DMS 273 treated with DMSO at 0.1 percent for 48 hours (cell line): ENCODE results near the gene NRN1.
"Not testable (repeated sequence)": the region's sequence is repeated elsewhere in the genome, so short reads cannot be mapped to it uniquely, and the experiment has no call there.

Source experiments
- DNase-seq: peaks from one replicate; lab custom pipeline; 2025; lab: John Stamatoyannopoulos, UW

The NRN1 gene

GRCh38 chr6:5981126-5982026, 25.3 kb downstream of the NRN1 start:
- DNase-seq = no peak

DNA sequence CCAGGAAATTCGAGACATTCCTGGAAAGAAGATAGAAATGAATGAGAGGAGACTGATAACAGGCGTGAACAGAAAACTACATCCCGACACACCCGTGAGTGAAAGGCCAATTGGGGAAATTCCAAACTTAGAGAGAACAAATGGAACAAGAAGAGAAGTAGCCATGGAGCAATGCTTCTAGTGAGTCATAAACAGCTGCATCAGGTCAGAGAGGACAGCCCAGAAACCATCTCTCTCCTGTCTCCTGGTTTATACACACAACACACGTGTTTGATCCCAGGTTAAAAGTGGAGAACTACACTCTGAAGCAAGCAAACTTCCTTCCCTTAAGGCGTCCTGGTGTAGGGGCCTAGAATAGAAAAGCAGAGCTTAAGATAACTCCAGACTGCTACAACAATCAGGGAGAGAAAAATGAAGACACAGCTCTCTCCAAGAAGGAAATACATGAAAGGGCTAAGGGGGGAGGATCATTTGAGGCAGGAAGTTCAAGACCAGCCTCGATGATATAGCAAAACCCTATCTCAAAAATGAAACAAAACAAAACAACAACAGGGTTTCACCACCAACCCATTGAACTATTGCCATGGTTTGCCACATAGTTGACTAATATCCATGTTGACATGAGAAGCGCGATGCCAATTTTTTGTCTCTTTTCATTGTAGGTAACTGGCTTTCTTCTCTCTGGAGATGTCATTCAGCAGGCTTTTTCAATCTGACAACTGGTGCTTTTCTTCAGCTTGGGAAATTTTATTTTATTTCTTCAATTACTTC, 26.9 kb downstream of the NRN1 start:
- DNase-seq = no peak

- DNase-seq = no peak
These were observed 29.9 kb downstream of the NRN1 start for GRCh38 chr6:5976811-5977210.

GRCh38 chr6:5968817-5969734, 37.6 kb downstream of the NRN1 start:
- DNase-seq = no peak

GRCh38 chr6:5968036-5968435, 38.7 kb downstream of the NRN1 start:
- not testable (repeated sequence) for DNase-seq

- DNase-seq = no peak
These were observed 39.1 kb downstream of the NRN1 start for GRCh38 chr6:5967594-5967993.

DNA sequence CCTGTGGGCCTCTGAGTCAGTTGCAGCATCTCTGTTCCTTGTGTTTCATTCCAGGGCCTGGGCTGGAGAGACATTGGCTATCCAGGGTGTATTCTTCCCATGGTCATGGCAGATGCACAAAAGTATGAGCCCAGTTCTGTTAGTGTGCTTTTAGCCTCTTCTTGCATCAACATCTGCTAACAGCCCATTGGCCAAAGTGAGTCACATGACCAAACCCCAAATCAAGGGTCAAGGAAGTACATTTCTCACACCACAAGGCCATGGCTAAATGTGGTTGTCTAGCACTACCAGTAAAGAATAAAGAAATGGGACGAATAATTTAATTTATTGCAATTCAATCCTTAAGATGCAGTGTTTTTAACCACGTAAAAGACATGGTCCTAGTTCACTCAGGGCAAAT, 43.9 kb downstream of the NRN1 start:
- DNase-seq = no peak

- DNase-seq = no peak
These were observed 44.9 kb downstream of the NRN1 start for GRCh38 chr6:5961836-5962235.

GRCh38 chr6:5960456-5960855, 46.3 kb downstream of the NRN1 start:
- DNase-seq = no peak

DNA sequence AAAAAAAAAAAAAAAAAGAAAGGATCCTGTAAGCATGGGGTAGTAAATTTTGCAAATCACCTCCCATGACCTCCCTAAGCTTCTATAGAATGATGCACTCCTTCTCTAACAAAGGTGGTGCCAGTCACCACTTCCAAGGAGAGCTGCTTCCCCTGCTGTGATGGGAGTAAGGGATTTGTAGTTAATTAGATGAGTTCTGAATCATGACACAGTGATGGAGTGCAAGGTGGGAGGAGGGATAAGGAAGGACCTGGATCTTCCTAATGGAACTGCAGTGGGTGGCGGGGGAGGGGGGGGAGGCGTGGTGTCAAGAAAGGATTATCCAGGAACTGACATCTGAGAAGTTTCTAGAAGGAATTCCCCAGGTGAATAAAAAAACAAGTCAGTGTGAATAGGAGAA, 47.8 kb downstream of the NRN1 start:
- no peak for DNase-seq

DNA sequence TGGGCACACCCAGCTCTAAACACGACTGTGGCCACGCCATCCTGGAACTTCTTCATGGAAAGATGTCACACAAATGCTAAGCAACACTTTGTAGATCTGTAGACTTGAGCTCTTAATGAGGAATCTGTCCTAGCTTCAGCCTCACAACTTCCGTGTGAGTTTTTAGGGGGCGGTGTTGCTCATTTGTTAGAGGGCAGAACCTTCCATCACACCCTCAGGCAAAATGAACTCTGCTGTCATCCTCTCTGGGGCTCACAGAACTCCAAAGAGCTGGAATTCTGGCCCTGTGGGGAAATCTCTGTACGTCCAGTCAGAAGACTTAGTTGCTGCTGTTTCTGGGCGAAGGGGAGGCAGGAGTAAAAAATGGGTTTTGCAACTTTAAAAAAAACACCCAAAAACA, 49.8 kb downstream of the NRN1 start:
- DNase-seq = no peak

- DNase-seq = no peak
These were observed 56.4 kb downstream of the NRN1 start for GRCh38 chr6:5950361-5950785.
